Caco-2 (cell line): Measurements from ENCODE around the gene GALNT14. TPM values are rescaled to one million over a fixed set of nuclear protein-coding genes. Genes with fewer than 3 reads are reported as not detected.

Source experiments
- BruUV-seq: library from RNA; stranded (reverse); fragments of 400-500 nt; replicated peaks from 2 replicates; lab custom pipeline; 2021; lab: Mats Ljungman, UMichigan
- CTCF ChIA-PET: fragments of 300-600 bp; sonication (Branson Sonifier 250); formaldehyde crosslinking; loops from one replicate; lab custom pipeline; 2022; ENCODE audit warnings: antibody characterized with exemption; lab: Charles Lee
- POLR2A ChIA-PET: fragments of 300-600 bp; sonication (Branson Sonifier 250); formaldehyde crosslinking; loops from one replicate; lab custom pipeline; 2022; ENCODE audit warnings: antibody characterized with exemption; lab: Charles Lee
- DNase-seq, 2 experiments: peaks; one replicate each; pipeline versions ENCODE4 v3.0.0 to v3.0.0-alpha.2; 2020 to 2022
- H3K27me3 ChIP-seq: replicated peaks from 2 replicates; pipeline ENCODE4 v1.6.0; 2011; ENCODE audit warnings: low read length; ENCODE audit not compliant: control insufficient read depth, insufficient read depth
- H3K36me3 ChIP-seq: 2 replicates; pipeline ENCODE4 v1.5.1; 2011; ENCODE audit warnings: low read length; ENCODE audit not compliant: control insufficient read depth, insufficient read depth
- H3K4me1 ChIP-seq: fragments of 250-450 bp; sonication (Bioruptor Pico); 2 replicates; pipeline ENCODE4 v1.5.1; 2020; ENCODE audit warnings: mild to moderate bottlenecking
- H3K4me3 ChIP-seq: 2 replicates; pipeline ENCODE4 v1.5.1; 2011; ENCODE audit warnings: low read depth, mild to moderate bottlenecking, control low read depth, low read length
- H3K9me3 ChIP-seq: fragments of 250-450 bp; sonication (Bioruptor Pico); 2 replicates; pipeline ENCODE4 v1.5.1; 2020; ENCODE audit warnings: mild to moderate bottlenecking, moderate library complexity
- H3K27ac Mint-ChIP-seq: one replicate; pipeline ENCODE4 v1.8.0; 2022; ENCODE audit warnings: mixed read lengths; ENCODE audit not compliant: unreplicated experiment
- H3K27me3 Mint-ChIP-seq: one replicate; pipeline ENCODE4 v1.8.0; 2022; ENCODE audit warnings: mixed read lengths; ENCODE audit not compliant: insufficient read depth, unreplicated experiment
- H3K36me3 Mint-ChIP-seq: one replicate; pipeline ENCODE4 v1.8.0; 2022; ENCODE audit warnings: mild to moderate bottlenecking, mixed read lengths; ENCODE audit not compliant: insufficient read depth, unreplicated experiment
- H3K4me1 Mint-ChIP-seq: one replicate; pipeline ENCODE4 v1.8.0; 2022; ENCODE audit warnings: low read depth, mixed read lengths; ENCODE audit not compliant: unreplicated experiment
- H3K4me3 Mint-ChIP-seq: one replicate; pipeline ENCODE4 v1.8.0; 2022; ENCODE audit warnings: mild to moderate bottlenecking, moderate library complexity, mixed read lengths; ENCODE audit not compliant: unreplicated experiment
- H3K9me3 Mint-ChIP-seq: one replicate; pipeline ENCODE4 v1.8.0; 2022; ENCODE audit warnings: mixed read lengths; ENCODE audit not compliant: unreplicated experiment
- CTCF ChIP-seq, 2 experiments: fragments of 200-600 bp in 1 of 2; IDR thresholded peaks; 1 replicate in 1 of 2; 2 replicates in 1 of 2; pipeline versions ENCODE4 v1.5.1 to v1.8.0; 2011 to 2022; ENCODE audit warnings: antibody characterized with exemption in 1 of 2, control low read depth in 1 of 2, inconsistent platforms in 1 of 2, low read depth in 1 of 2, low read length in 1 of 2, mild to moderate bottlenecking in 1 of 2, moderate library complexity in 1 of 2; ENCODE audit not compliant: insufficient read depth in 1 of 2, severe bottlenecking in 1 of 2, unreplicated experiment in 1 of 2
- intact Hi-C: fragments of 100-400 bp; cut with micrococcal nuclease; formaldehyde crosslinking; loops from one replicate; pipeline ENCODE4 v1.10.0; 2022; ENCODE audit not compliant: unreplicated experiment
- total RNA-seq: library from RNA; stranded (reverse); gene quantifications from 2 replicates; pipeline ENCODE4 v1.2.3, GENCODE V29; 2022

GALNT14 gene
- total RNA-seq, 1 experiment from 2014 or later, result not detected

GRCh38 chr2:30897539-30897938, 240.7 kb downstream of the GALNT14 start:
- Mint-ChIP-seq H3K36me3 (no peaks in the 10 kb centered on the region), H3K27ac (no peak overlapping the region), H3K9me3 (no peaks in the 10 kb centered on the region), H3K4me3 (no peak overlapping the region), H3K27me3 (peaks cover 22% of the 10 kb centered on the region), H3K4me1 (no peaks in the 10 kb centered on the region)
- Histone ChIP-seq H3K9me3 (no peaks in the 10 kb centered on the region), H3K36me3 (no peaks in the 10 kb centered on the region), H3K27me3 (peaks cover 2% of the 10 kb centered on the region; the same call in 1 of the 2 replicates), H3K4me3 (no peak overlapping the region), H3K4me1 (no peaks in the 10 kb centered on the region)
- POLR2A ChIA-PET, result no interaction called here
- CTCF ChIA-PET, result interaction anchor here (0.6 to 0.9 kb wide), 2 partner anchors 186 to 732 kb away, joined by 3 read pairs; no protein-coding TSS in a partner anchor
- DNase-seq, result no peak
- TF ChIP-seq CTCF (IDR thresholded peaks at IDR 0.05; ENCODE audit: insufficient read depth in 1 of 2, low read depth in 1 of 2, low read length in 1 of 2, severe bottlenecking in 1 of 2, unreplicated experiment in 1 of 2), result no peak
- BruUV-seq, result no TSS peak
- intact Hi-C loops, result no loop called here

- Mint-ChIP-seq H3K9me3 (no peaks in the 10 kb centered on the region), H3K4me3 (no peak overlapping the region), H3K4me1 (no peaks in the 10 kb centered on the region), H3K27ac (no peak overlapping the region), H3K36me3 (no peaks in the 10 kb centered on the region), H3K27me3 (peaks cover 27% of the 10 kb centered on the region)
- Histone ChIP-seq H3K36me3 (no peaks in the 10 kb centered on the region), H3K4me3 (no peak overlapping the region), H3K9me3 (no peaks in the 10 kb centered on the region), H3K4me1 (no peaks in the 10 kb centered on the region), H3K27me3 (peaks cover 2% of the 10 kb centered on the region; the same call in 1 of the 2 replicates)
- no peak for TF ChIP-seq CTCF (IDR thresholded peaks at IDR 0.05; ENCODE audit: insufficient read depth in 1 of 2, low read depth in 1 of 2, low read length in 1 of 2, severe bottlenecking in 1 of 2, unreplicated experiment in 1 of 2)
- no TSS peak for BruUV-seq
- intact Hi-C loops, result no loop called here
- ChIA-PET CTCF (interaction anchor here (1.3 kb wide), 1 partner anchor 183 kb away, joined by 3 read pairs; no protein-coding TSS in a partner anchor), POLR2A (interaction anchor here (0.6 kb wide), 1 partner anchor 865 kb away, joined by 3 read pairs; no protein-coding TSS in a partner anchor)
- DNase-seq, result no peak
These were observed 243.6 kb downstream of the GALNT14 start for GRCh38 chr2:30894498-30895119.

DNA sequence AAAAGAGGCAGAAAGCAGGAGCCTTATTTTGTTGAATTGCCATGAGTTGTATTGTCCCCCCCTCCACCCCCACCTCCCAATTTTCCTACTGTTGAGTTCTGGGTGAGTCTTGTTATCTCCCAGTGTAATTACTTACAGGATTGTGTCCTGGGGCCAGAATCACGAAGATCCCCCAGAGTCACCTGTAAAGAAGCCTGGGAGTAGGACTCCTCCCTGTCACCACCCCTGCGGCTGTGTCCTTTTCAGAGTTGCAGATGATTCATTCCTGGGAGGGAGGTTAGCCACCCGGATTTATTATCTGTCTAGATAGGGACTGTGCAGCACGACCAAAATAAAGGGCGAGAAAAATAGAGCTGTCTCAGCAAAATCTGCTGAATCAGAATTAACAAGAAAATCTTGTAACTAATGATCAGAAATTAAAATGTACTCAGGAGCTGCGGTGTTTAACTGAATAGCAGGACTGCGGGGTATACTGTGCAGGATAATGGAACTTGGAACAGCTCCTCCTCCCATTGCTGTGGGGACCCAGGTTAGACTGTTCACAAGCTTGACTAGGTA, 249.3 kb downstream of the GALNT14 start:
- BruUV-seq, result no TSS peak
- intact Hi-C loops, result no loop called here
- ChIA-PET POLR2A (no interaction called here), CTCF (interaction anchor here (1.7 kb wide), 1 partner anchor 178 kb away, joined by 4 read pairs; no protein-coding TSS in a partner anchor)
- Histone ChIP-seq H3K4me1 (no peaks in the 10 kb centered on the region), H3K36me3 (no peaks in the 10 kb centered on the region), H3K4me3 (no peak overlapping the region), H3K27me3 (no peaks in the 10 kb centered on the region; the same call in 1 of the 2 replicates), H3K9me3 (no peaks in the 10 kb centered on the region)
- no peak for TF ChIP-seq CTCF (IDR thresholded peaks at IDR 0.05; ENCODE audit: insufficient read depth in 1 of 2, low read depth in 1 of 2, low read length in 1 of 2, severe bottlenecking in 1 of 2, unreplicated experiment in 1 of 2)
- no peak for DNase-seq
- H3K4me1 Mint-ChIP-seq, result no peaks in the 10 kb centered on the region
- no peak overlapping the region for H3K27ac Mint-ChIP-seq
- H3K27me3 Mint-ChIP-seq, result peaks cover 24% of the 10 kb centered on the region
- no peak overlapping the region for H3K4me3 Mint-ChIP-seq
- no peaks in the 10 kb centered on the region for H3K9me3 Mint-ChIP-seq
- no peaks in the 10 kb centered on the region for H3K36me3 Mint-ChIP-seq
